ENCODE results near the gene MORF4L1. TPM values are rescaled to one million over a fixed set of nuclear protein-coding genes. Genes with fewer than 3 reads are reported as not detected.

Gene MORF4L1
- total and polyA plus RNA-seq, 2 experiments from 2014 or later, result 340 to 381 TPM

DNA sequence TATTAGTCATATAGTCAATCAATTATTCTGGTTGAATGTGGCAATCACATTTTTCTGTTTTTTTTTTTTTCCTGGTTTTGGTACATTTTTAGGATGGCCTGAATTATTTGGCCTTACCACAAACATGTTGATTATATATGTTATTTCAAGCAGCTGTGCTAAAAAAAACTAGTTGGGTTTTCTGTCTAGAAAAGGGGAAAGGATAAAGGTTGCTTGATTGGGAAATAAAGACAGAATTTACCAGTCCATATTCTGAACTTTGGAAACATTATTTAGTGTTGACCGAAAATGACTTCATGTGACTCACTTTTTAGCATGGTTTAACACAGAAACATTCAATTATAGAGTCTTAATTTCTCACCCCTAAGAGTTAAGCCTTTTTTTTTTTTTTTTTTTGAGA is 8.1 kb downstream of the MORF4L1 start:
- TF ChIP-seq, protein P1, sequence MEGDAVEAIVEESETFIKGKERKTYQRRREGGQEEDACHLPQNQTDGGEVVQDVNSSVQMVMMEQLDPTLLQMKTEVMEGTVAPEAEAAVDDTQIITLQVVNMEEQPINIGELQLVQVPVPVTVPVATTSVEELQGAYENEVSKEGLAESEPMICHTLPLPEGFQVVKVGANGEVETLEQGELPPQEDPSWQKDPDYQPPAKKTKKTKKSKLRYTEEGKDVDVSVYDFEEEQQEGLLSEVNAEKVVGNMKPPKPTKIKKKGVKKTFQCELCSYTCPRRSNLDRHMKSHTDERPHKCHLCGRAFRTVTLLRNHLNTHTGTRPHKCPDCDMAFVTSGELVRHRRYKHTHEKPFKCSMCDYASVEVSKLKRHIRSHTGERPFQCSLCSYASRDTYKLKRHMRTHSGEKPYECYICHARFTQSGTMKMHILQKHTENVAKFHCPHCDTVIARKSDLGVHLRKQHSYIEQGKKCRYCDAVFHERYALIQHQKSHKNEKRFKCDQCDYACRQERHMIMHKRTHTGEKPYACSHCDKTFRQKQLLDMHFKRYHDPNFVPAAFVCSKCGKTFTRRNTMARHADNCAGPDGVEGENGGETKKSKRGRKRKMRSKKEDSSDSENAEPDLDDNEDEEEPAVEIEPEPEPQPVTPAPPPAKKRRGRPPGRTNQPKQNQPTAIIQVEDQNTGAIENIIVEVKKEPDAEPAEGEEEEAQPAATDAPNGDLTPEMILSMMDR (IDR thresholded peaks at IDR 0.05; ENCODE audit: poor library complexity), result no peak
- TF ChIP-seq EZH2 (IDR thresholded peaks at IDR 0.05; ENCODE audit: borderline replicate concordance) (no peak), EZH2phosphoT487 (IDR thresholded peaks at IDR 0.05; ENCODE audit: low read depth, severe bottlenecking, unreplicated experiment) (no peak)
- no peaks in the 10 kb centered on the region for H3K9me3 ChIP-seq (ENCODE audit: low read depth)
- WGBS (ENCODE audit: low lambda C conversion rate, missing lambda C conversion rate), result 91% methylated on average over 1 of the region's 1 CpG
- no peak overlapping the region for H3K4me3 ChIP-seq
- H3K4me2 ChIP-seq, result peak overlapping the region; percentile 91
- DNase-seq (ENCODE audit: low spot score), result no peak
- peaks cover 100% of the 10 kb centered on the region for H3K79me2 ChIP-seq
- no peaks in the 10 kb centered on the region for H3K27me3 ChIP-seq
- H3K4me1 ChIP-seq (ENCODE audit: insufficient read depth), result peaks cover 37% of the 10 kb centered on the region
- peaks cover 100% of the 10 kb centered on the region for H4K20me1 ChIP-seq (ENCODE audit: insufficient read depth, poor library complexity, severe bottlenecking)
- no peaks in the 10 kb centered on the region for H3K36me3 ChIP-seq (replicated peaks; ENCODE audit: insufficient read depth, low read depth)
- H3K27ac ChIP-seq, result no peak overlapping the region
- H2AFZ ChIP-seq, result no peak overlapping the region
- H3K9me2 ChIP-seq (replicated peaks; ENCODE audit: insufficient read depth), result no peaks in the 10 kb centered on the region

- WGBS (ENCODE audit: low lambda C conversion rate, missing lambda C conversion rate), result 97% methylated on average over 1 of the region's 1 CpG
- Histone ChIP-seq H3K9me2 (replicated peaks; ENCODE audit: insufficient read depth) (no peaks in the 10 kb centered on the region), H2AFZ (no peak overlapping the region)
Observed at GRCh38 chr15:78881681-78882080, 9.0 kb downstream of the MORF4L1 start.

GRCh38 chr15:78889000-78889399 is 16.3 kb downstream of the MORF4L1 start:
- H3K27ac ChIP-seq, result no peak overlapping the region
- peaks cover 99% of the 10 kb centered on the region for H4K20me1 ChIP-seq (ENCODE audit: insufficient read depth, poor library complexity, severe bottlenecking)
- DNase-seq (ENCODE audit: low spot score), result no peak
- no peaks in the 10 kb centered on the region for H3K9me2 ChIP-seq (replicated peaks; ENCODE audit: insufficient read depth)
- H3K9me3 ChIP-seq (ENCODE audit: low read depth), result no peaks in the 10 kb centered on the region
- peaks cover 10% of the 10 kb centered on the region for H3K36me3 ChIP-seq (replicated peaks; ENCODE audit: insufficient read depth, low read depth)
- no peak overlapping the region for H3K4me2 ChIP-seq
- H3K4me3 ChIP-seq, result no peak overlapping the region
- no peaks in the 10 kb centered on the region for H3K4me1 ChIP-seq (ENCODE audit: insufficient read depth)
- peaks cover 100% of the 10 kb centered on the region for H3K79me2 ChIP-seq
- TF ChIP-seq EZH2phosphoT487 (IDR thresholded peaks at IDR 0.05; ENCODE audit: low read depth, severe bottlenecking, unreplicated experiment), result no peak
- TF ChIP-seq EZH2 (IDR thresholded peaks at IDR 0.05; ENCODE audit: borderline replicate concordance), result no peak
- TF ChIP-seq, protein P1 (IDR thresholded peaks at IDR 0.05; ENCODE audit: poor library complexity), result no peak
- H3K27me3 ChIP-seq, result no peaks in the 10 kb centered on the region
- no peak overlapping the region for H2AFZ ChIP-seq
- WGBS (ENCODE audit: low lambda C conversion rate, missing lambda C conversion rate), result 91% methylated on average over 4 of the region's 4 CpGs

More at GRCh38 chr15:78881681-78882080, 9.0 kb downstream of the MORF4L1 start:
- Histone ChIP-seq H3K4me2 (no peak overlapping the region), H3K4me3 (no peak overlapping the region), H3K36me3 (replicated peaks; ENCODE audit: insufficient read depth, low read depth) (no peaks in the 10 kb centered on the region), H3K9me3 (ENCODE audit: low read depth) (no peaks in the 10 kb centered on the region), H4K20me1 (ENCODE audit: insufficient read depth, poor library complexity, severe bottlenecking) (peaks cover 100% of the 10 kb centered on the region), H3K27me3 (no peaks in the 10 kb centered on the region), H3K4me1 (ENCODE audit: insufficient read depth) (peaks cover 28% of the 10 kb centered on the region), H3K79me2 (peaks cover 100% of the 10 kb centered on the region), H3K27ac (no peak overlapping the region)
- DNase-seq (ENCODE audit: low spot score), result peak; percentile 14
- TF ChIP-seq EZH2phosphoT487 (IDR thresholded peaks at IDR 0.05; ENCODE audit: low read depth, severe bottlenecking, unreplicated experiment) (no peak), EZH2 (IDR thresholded peaks at IDR 0.05; ENCODE audit: borderline replicate concordance) (no peak)
- TF ChIP-seq, protein P1 (IDR thresholded peaks at IDR 0.05; ENCODE audit: poor library complexity), result no peak

- Histone ChIP-seq H3K4me3 (no peak overlapping the region), H3K79me2 (peaks cover 94% of the 10 kb centered on the region), H2AFZ (no peak overlapping the region), H3K4me2 (no peak overlapping the region), H3K36me3 (replicated peaks; ENCODE audit: insufficient read depth, low read depth) (peaks cover 9% of the 10 kb centered on the region), H4K20me1 (ENCODE audit: insufficient read depth, poor library complexity, severe bottlenecking) (peaks cover 91% of the 10 kb centered on the region), H3K9me2 (replicated peaks; ENCODE audit: insufficient read depth) (no peaks in the 10 kb centered on the region), H3K9me3 (ENCODE audit: low read depth) (no peaks in the 10 kb centered on the region), H3K27me3 (no peaks in the 10 kb centered on the region), H3K4me1 (ENCODE audit: insufficient read depth) (no peaks in the 10 kb centered on the region), H3K27ac (no peak overlapping the region)
- 74% methylated on average over 2 of the region's 2 CpGs for WGBS (ENCODE audit: low lambda C conversion rate, missing lambda C conversion rate)
- TF ChIP-seq, protein P1 (IDR thresholded peaks at IDR 0.05; ENCODE audit: poor library complexity), result no peak
- TF ChIP-seq EZH2phosphoT487 (IDR thresholded peaks at IDR 0.05; ENCODE audit: low read depth, severe bottlenecking, unreplicated experiment) (no peak), EZH2 (IDR thresholded peaks at IDR 0.05; ENCODE audit: borderline replicate concordance) (no peak)
- DNase-seq (ENCODE audit: low spot score), result no peak
Observed at GRCh38 chr15:78893538-78893937, 20.8 kb downstream of the MORF4L1 start.
